ENCODE data around the gene SLC22A5. TPM values are rescaled to one million over a fixed set of nuclear protein-coding genes. Genes with fewer than 3 reads are reported as not detected.
"Not testable (repeated sequence)": the region's sequence is repeated elsewhere in the genome, so short reads cannot be mapped to it uniquely, and the experiment has no call there.

The SLC22A5 gene
- total RNA-seq, 1 donor from 2014 or later = 13.2 TPM

GRCh38 chr5:132437604-132438266 lies 68.2 kb downstream of the SLC22A5 start:
- Histone ChIP-seq H3K4me3 (ENCODE audit: low read depth, low read length) (no peak overlapping the region), H3K36me3 (ENCODE audit: control insufficient read depth, insufficient read depth, low read length) (no peaks in the 10 kb centered on the region), H3K27me3 (ENCODE audit: control insufficient read depth, insufficient read depth, low read length) (no peaks in the 10 kb centered on the region)
- no peak for TF ChIP-seq CTCF (IDR thresholded peaks at IDR 0.05; ENCODE audit: insufficient read depth, low read length, poor library complexity, severe bottlenecking)
- peak; percentile 56 for DNase-seq (ENCODE audit: low read depth)

- not testable (repeated sequence) for H3K36me3 ChIP-seq (ENCODE audit: control insufficient read depth, insufficient read depth, low read length); H3K27me3 ChIP-seq (ENCODE audit: control insufficient read depth, insufficient read depth, low read length); H3K4me3 ChIP-seq (ENCODE audit: low read depth, low read length); DNase-seq (ENCODE audit: low read depth)
These were observed 68.7 kb downstream of the SLC22A5 start for GRCh38 chr5:132438267-132438645.

- H3K27me3 ChIP-seq (ENCODE audit: control insufficient read depth, insufficient read depth, low read length) = no peaks in the 10 kb centered on the region
- H3K36me3 ChIP-seq (ENCODE audit: control insufficient read depth, insufficient read depth, low read length) = no peaks in the 10 kb centered on the region
- no peak for TF ChIP-seq CTCF (IDR thresholded peaks at IDR 0.05; ENCODE audit: insufficient read depth, low read length, poor library complexity, severe bottlenecking)
- DNase-seq (ENCODE audit: low read depth) = no peak
- H3K4me3 ChIP-seq (ENCODE audit: low read depth, low read length) = no peak overlapping the region
These were observed 69.4 kb downstream of the SLC22A5 start for GRCh38 chr5:132438917-132439316.

- DNase-seq (ENCODE audit: low read depth) = no peak
These were observed 70.1 kb downstream of the SLC22A5 start for GRCh38 chr5:132439521-132440089.

GRCh38 chr5:132444061-132444460 lies 74.6 kb downstream of the SLC22A5 start:
- H3K36me3 ChIP-seq (ENCODE audit: control insufficient read depth, insufficient read depth, low read length) = no peaks in the 10 kb centered on the region
- no peak for TF ChIP-seq CTCF (IDR thresholded peaks at IDR 0.05; ENCODE audit: insufficient read depth, low read length, poor library complexity, severe bottlenecking)
- H3K4me3 ChIP-seq (ENCODE audit: low read depth, low read length) = no peak overlapping the region
- H3K27me3 ChIP-seq (ENCODE audit: control insufficient read depth, insufficient read depth, low read length) = no peaks in the 10 kb centered on the region
- no peak for DNase-seq (ENCODE audit: low read depth)

More at GRCh38 chr5:132439521-132440089, 70.1 kb downstream of the SLC22A5 start:
- no peak overlapping the region for H3K4me3 ChIP-seq (ENCODE audit: low read depth, low read length)
- no peaks in the 10 kb centered on the region for H3K36me3 ChIP-seq (ENCODE audit: control insufficient read depth, insufficient read depth, low read length)
- H3K27me3 ChIP-seq (ENCODE audit: control insufficient read depth, insufficient read depth, low read length) = no peaks in the 10 kb centered on the region
- no peak for TF ChIP-seq CTCF (IDR thresholded peaks at IDR 0.05; ENCODE audit: insufficient read depth, low read length, poor library complexity, severe bottlenecking)

Other genes with a start within 250 kb of the SLC22A5 start
- 71.5 and 77.5 TPM in 2 replicates for gene P4HA2, start 141.9 kb upstream of the SLC22A5 start, total RNA-seq
- 146 and 164 TPM in 2 replicates for gene PDLIM4, start 112.0 kb upstream of the SLC22A5 start, total RNA-seq
- gene SLC22A4, start 75.3 kb upstream of the SLC22A5 start, total RNA-seq = 1.8 and 2.3 TPM in 2 replicates
- 61.9 and 75.3 TPM in 2 replicates for gene IRF1, start 121.1 kb downstream of the SLC22A5 start, total RNA-seq
- not detected in 2 replicates for gene IL5, start 173.8 kb downstream of the SLC22A5 start, total RNA-seq
- 27.8 and 35.1 TPM in 2 replicates for gene RAD50, start 187.3 kb downstream of the SLC22A5 start, total RNA-seq